Measurements from ENCODE around the gene RAB11FIP4.
A peak's percentile ranks its signal among the peaks of the same experiment; 100 is the strongest.

The RAB11FIP4 gene

GRCh38 chr17:31389657-31390381, 1.7 kb upstream of the RAB11FIP4 start:
- ChIA-PET POLR2A (interaction anchor here (0.8 to 1.0 kb wide), 2 partner anchors 483 to 559 kb away, joined by 3 read pairs; partner anchors contain the start of gene ATAD5), CTCF (interaction anchor here (0.6 to 3.5 kb wide), 26 partner anchors 9 to 452 kb away, joined by 3 to 43 read pairs (median 3); no protein-coding TSS in a partner anchor)

GRCh38 chr17:31390426-31390747, 1.1 kb upstream of the RAB11FIP4 start:
- Histone ChIP-seq H3K4me1 (ENCODE audit: control insufficient read depth, insufficient read depth, low read length) (no peaks in the 10 kb centered on the region), H3K36me3 (ENCODE audit: control insufficient read depth in 2 of 2, insufficient read depth in 1 of 2, low read length in 2 of 2) (no peaks in the 10 kb centered on the region), H3K4me3 (ENCODE audit: low read depth, low read length) (no peak overlapping the region), H3K27ac (ENCODE audit: extremely low read depth, low read depth, low read length) (no peak overlapping the region), H3K9me3 (ENCODE audit: control insufficient read depth, insufficient read depth, low read depth, low read length) (no peaks in the 10 kb centered on the region)
- TF ChIP-seq ZNF571 (tag by site-specific recombination; IDR thresholded peaks at IDR 0.05) (no peak), ZNF585B (tag by site-specific recombination; IDR thresholded peaks at IDR 0.05) (no peak), MYNN (tag by site-specific recombination; IDR thresholded peaks at IDR 0.05; ENCODE audit: borderline replicate concordance) (no peak), ZFP69B (tag by site-specific recombination; IDR thresholded peaks at IDR 0.05) (no peak), ZSCAN30 (tag by site-specific recombination; IDR thresholded peaks at IDR 0.05) (no peak), ZNF544 (tag by site-specific recombination; IDR thresholded peaks at IDR 0.05) (no peak), ZBTB17 (tag by site-specific recombination; IDR thresholded peaks at IDR 0.05) (no peak; the same call in 1 of the 2 replicates), INSM2 (tag by site-specific recombination; IDR thresholded peaks at IDR 0.05) (no peak), ZNF785 (tag by site-specific recombination; IDR thresholded peaks at IDR 0.05) (no peak)
- ChIA-PET CTCF (interaction anchor here (0.6 to 3.5 kb wide), 12 partner anchors 11 to 451 kb away, joined by 3 to 43 read pairs (median 5); no protein-coding TSS in a partner anchor), POLR2A (no interaction called here)

More at GRCh38 chr17:31389657-31390381, 1.7 kb upstream of the RAB11FIP4 start:
- no peaks in the 10 kb centered on the region for H3K4me1 ChIP-seq (ENCODE audit: control insufficient read depth, insufficient read depth, low read length)
- H3K27ac ChIP-seq (ENCODE audit: extremely low read depth, low read depth, low read length): no peak overlapping the region
- H3K36me3 ChIP-seq (ENCODE audit: control insufficient read depth in 2 of 2, insufficient read depth in 1 of 2, low read length in 2 of 2): no peaks in the 10 kb centered on the region
- H3K4me3 ChIP-seq (ENCODE audit: low read depth, low read length): no peak overlapping the region
- no peaks in the 10 kb centered on the region for H3K9me3 ChIP-seq (ENCODE audit: control insufficient read depth, insufficient read depth, low read depth, low read length)
- peak; percentile 28 for TF ChIP-seq SP2 (tag by site-specific recombination; IDR thresholded peaks at IDR 0.05)
- peak; percentile 72 for TF ChIP-seq PRDM10 (tag by site-specific recombination; IDR thresholded peaks at IDR 0.05)
- 0 out of 2 replicates have a peak, but pooled peaks have one; percentile 3 for TF ChIP-seq ZNF2 (tag by site-specific recombination; IDR thresholded peaks at IDR 0.05)
- TF ChIP-seq RBAK (tag by site-specific recombination; IDR thresholded peaks at IDR 0.05): no peak
- peak; percentile 48 for TF ChIP-seq ZFHX2 (tag by site-specific recombination; conservative IDR thresholded peaks at IDR 0.05)

- CTCF ChIA-PET: interaction anchor here (0.6 to 3.5 kb wide), 2 partner anchors 135 to 364 kb away, joined by 4 to 43 read pairs; no protein-coding TSS in a partner anchor
Measured at GRCh38 chr17:31390748-31391495, 553 bp upstream of the RAB11FIP4 start.

More at GRCh38 chr17:31390748-31391495, 553 bp upstream of the RAB11FIP4 start:
- TF ChIP-seq ZNF791 (tag by site-specific recombination; IDR thresholded peaks at IDR 0.05) (no peak), SP3 (tag by site-specific recombination; IDR thresholded peaks at IDR 0.05) (peak; percentile 28; the same call in 1 of the 2 replicates), CTCF (tag by site-specific recombination; IDR thresholded peaks at IDR 0.05) (no peak)
- POLR2A ChIA-PET: no interaction called here
- H3K9me3 ChIP-seq (ENCODE audit: control insufficient read depth, insufficient read depth, low read depth, low read length): no peaks in the 10 kb centered on the region
- H3K27ac ChIP-seq (ENCODE audit: extremely low read depth, low read depth, low read length): no peak overlapping the region
- H3K4me3 ChIP-seq (ENCODE audit: low read depth, low read length): peak overlapping the region; percentile 32
- no peaks in the 10 kb centered on the region for H3K36me3 ChIP-seq (ENCODE audit: control insufficient read depth in 2 of 2, insufficient read depth in 1 of 2, low read length in 2 of 2)
- H3K4me1 ChIP-seq (ENCODE audit: control insufficient read depth, insufficient read depth, low read length): no peaks in the 10 kb centered on the region

Measured in HEK293 (cell line).